ENCODE measurements around the gene RHOBTB1. TPM values are rescaled to one million over a fixed set of nuclear protein-coding genes. Genes with fewer than 3 reads are reported as not detected.

The RHOBTB1 gene, protein sequence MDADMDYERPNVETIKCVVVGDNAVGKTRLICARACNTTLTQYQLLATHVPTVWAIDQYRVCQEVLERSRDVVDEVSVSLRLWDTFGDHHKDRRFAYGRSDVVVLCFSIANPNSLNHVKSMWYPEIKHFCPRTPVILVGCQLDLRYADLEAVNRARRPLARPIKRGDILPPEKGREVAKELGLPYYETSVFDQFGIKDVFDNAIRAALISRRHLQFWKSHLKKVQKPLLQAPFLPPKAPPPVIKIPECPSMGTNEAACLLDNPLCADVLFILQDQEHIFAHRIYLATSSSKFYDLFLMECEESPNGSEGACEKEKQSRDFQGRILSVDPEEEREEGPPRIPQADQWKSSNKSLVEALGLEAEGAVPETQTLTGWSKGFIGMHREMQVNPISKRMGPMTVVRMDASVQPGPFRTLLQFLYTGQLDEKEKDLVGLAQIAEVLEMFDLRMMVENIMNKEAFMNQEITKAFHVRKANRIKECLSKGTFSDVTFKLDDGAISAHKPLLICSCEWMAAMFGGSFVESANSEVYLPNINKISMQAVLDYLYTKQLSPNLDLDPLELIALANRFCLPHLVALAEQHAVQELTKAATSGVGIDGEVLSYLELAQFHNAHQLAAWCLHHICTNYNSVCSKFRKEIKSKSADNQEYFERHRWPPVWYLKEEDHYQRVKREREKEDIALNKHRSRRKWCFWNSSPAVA
- 0.24 and 0.51 TPM in 2 replicates for total RNA-seq

DNA sequence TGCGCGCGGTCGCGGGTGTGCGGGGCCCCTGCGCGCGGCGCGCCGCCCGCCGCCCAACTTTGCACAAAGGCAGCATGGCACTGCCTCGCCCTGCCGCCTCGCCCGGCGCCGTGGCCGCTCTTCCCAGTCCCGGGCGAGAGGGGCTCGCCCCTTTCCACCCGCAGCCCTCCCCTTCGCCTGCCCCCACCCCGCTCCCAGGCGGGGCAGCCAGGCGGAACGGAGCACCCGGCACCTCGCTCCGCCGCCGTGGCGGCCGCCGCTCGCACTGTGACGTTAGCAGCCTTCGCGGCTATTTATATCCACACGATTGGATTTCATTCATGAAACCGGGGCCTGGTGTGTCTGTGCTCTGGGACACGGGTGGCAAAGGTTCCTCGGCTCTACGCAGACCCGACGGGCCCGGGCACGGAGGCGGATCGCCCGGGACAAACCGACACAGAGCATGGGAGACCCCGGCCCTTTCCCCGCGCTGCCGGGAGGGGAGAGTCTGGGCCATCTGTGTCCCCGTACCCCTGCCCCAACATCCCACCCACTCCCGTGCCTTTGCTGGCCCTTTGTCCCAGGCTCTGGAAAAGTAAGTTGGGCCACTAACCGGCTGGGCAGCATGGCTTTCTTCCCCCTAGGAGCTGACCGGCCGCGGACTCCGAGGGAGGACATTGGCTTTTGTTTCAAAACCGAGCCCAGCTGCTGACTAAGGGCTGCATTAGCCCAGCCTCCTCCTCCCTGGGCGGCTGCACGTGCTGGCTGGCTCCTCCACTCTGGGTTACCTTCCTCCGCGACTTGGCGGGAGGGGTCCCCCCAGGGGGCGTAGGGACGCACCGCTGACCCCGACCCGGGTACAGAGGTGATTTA, at the start of gene RHOBTB1:
Gene RHOBTB1 (minus strand): TSS at position 128 of the 852 bp plus-strand sequence. CDS start 32,643 bp downstream, outside the sequence.
- Mint-ChIP-seq H3K27me3 (peaks cover 23% of the 10 kb centered on the region), H3K4me3 (peak within 1 kb of the TSS; percentile 85), H3K4me1 (peaks cover 14% of the 10 kb centered on the region), H3K9me3 (no peaks in the 10 kb centered on the region), H3K27ac (peak within 1 kb of the TSS; percentile 61), H3K36me3 (ENCODE audit: low read depth) (no peaks in the 10 kb centered on the region)
- intact Hi-C loops (cut with micrococcal nuclease) = loop anchor here (2.0 to 5.0 kb wide), 2 partner anchors 191 to 343 kb away; no protein-coding TSS in a partner anchor
- TF ChIP-seq, protein P1, sequence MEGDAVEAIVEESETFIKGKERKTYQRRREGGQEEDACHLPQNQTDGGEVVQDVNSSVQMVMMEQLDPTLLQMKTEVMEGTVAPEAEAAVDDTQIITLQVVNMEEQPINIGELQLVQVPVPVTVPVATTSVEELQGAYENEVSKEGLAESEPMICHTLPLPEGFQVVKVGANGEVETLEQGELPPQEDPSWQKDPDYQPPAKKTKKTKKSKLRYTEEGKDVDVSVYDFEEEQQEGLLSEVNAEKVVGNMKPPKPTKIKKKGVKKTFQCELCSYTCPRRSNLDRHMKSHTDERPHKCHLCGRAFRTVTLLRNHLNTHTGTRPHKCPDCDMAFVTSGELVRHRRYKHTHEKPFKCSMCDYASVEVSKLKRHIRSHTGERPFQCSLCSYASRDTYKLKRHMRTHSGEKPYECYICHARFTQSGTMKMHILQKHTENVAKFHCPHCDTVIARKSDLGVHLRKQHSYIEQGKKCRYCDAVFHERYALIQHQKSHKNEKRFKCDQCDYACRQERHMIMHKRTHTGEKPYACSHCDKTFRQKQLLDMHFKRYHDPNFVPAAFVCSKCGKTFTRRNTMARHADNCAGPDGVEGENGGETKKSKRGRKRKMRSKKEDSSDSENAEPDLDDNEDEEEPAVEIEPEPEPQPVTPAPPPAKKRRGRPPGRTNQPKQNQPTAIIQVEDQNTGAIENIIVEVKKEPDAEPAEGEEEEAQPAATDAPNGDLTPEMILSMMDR (IDR thresholded peaks at IDR 0.05) = no peak
- peak; percentile 49 for DNase-seq
- ChIA-PET CTCF (interaction anchor here (0.8 kb wide), 1 partner anchor 1038 kb away, joined by 3 read pairs; the partner anchor contains the start of gene CCDC6), POLR2A (no interaction called here)
- peak; percentile 60 for ATAC-seq (ENCODE audit: low read depth)

DNA sequence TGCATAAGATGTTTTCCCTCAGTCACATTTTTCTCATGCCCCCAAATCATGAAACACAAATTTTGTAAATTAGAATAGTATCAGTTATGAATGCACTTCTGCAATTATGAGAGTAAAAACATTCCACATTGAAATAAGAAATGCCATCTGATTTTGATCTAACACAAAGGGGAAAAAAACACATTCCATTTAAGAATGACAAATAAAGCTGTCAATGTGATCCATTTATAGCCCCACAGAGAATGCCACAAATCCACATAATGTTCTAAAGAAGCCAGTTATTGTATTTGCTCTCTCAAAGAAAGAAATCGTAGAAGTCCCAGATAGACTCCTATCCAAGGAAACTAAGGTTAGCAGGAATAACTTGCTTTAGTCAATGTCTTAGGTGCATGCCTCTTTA, 48.7 kb upstream of the RHOBTB1 start:
- Mint-ChIP-seq H3K27ac (no peak overlapping the region), H3K9me3 (peaks cover 6% of the 10 kb centered on the region), H3K4me1 (no peaks in the 10 kb centered on the region), H3K27me3 (peaks cover 5% of the 10 kb centered on the region), H3K4me3 (no peak overlapping the region), H3K36me3 (ENCODE audit: low read depth) (no peaks in the 10 kb centered on the region)
- intact Hi-C loops (cut with micrococcal nuclease) = no loop called here
- POLR2A ChIA-PET = no interaction called here
- CTCF ChIA-PET = no interaction called here
- no peak for ATAC-seq (ENCODE audit: low read depth)
- TF ChIP-seq, protein P1 (IDR thresholded peaks at IDR 0.05) = no peak
- no peak for DNase-seq

DNA sequence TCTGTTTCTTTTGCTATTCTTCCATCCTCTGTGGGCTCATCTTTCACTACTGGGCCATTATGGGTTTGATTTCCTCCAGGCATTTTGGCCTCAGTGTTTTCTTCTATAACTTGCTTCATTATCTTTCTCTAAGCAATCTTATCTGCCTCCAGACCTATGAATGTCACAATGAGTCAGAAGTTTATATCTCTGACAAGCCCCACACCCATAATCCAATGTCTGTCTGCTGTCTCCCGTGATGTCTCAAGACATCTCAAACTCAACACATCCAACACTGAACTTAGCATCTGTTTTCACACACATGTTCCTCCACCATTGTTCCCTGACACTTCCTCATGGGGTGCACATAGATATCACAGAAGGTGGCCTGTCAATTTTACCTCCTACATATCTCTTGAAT, 46.7 kb upstream of the RHOBTB1 start:
- no peak for ATAC-seq (ENCODE audit: low read depth)
- TF ChIP-seq, protein P1 (IDR thresholded peaks at IDR 0.05) = no peak
- ChIA-PET CTCF (no interaction called here), POLR2A (no interaction called here)
- intact Hi-C loops (cut with micrococcal nuclease) = no loop called here
- Mint-ChIP-seq H3K9me3 (peaks cover 6% of the 10 kb centered on the region), H3K36me3 (ENCODE audit: low read depth) (no peaks in the 10 kb centered on the region), H3K27ac (no peak overlapping the region), H3K4me3 (no peak overlapping the region), H3K27me3 (peaks cover 12% of the 10 kb centered on the region), H3K4me1 (no peaks in the 10 kb centered on the region)
- DNase-seq = no peak

DNA sequence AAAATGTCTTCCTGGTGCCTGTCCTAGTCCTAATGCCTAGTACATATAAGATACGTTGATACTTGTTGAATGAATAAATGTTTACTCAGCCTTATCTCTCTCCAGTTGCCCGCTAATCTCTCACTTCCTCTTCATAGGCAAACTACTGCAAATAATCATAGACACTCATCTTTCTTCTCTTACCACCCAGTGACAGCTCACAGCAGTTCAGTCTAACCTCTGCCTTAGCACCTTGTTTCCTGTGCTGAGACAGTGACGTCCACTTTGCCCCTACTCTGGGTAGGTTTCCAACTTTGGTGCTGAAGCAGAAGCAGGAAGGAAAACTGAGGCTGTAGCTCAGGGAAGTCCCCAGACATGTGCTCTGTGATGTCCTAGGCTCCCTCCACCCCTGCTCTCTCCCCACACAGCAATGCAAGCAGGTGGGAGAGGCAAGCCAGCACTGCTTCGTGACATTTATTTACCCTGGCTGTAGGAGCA, 45.5 kb upstream of the RHOBTB1 start:
- H3K27me3 Mint-ChIP-seq = peaks cover 12% of the 10 kb centered on the region
- ChIA-PET CTCF (no interaction called here), POLR2A (no interaction called here)
- no peaks in the 10 kb centered on the region for H3K36me3 Mint-ChIP-seq (ENCODE audit: low read depth)
- no peak overlapping the region for H3K27ac Mint-ChIP-seq
- no peak overlapping the region for H3K4me3 Mint-ChIP-seq
- ATAC-seq (ENCODE audit: low read depth) = no peak
- H3K4me1 Mint-ChIP-seq = no peaks in the 10 kb centered on the region
- TF ChIP-seq, protein P1 (IDR thresholded peaks at IDR 0.05) = no peak
- DNase-seq = no peak
- intact Hi-C loops (cut with micrococcal nuclease) = no loop called here
- H3K9me3 Mint-ChIP-seq = peaks cover 6% of the 10 kb centered on the region

Measured in activated B cell treated with CpG ODN at 0.5 μM for 24 hours (primary cell).